ENCODE measurements around the gene WHRN. TPM values are rescaled to one million over a fixed set of nuclear protein-coding genes. Genes with fewer than 3 reads are reported as not detected.

WHRN gene
- total and polyA plus RNA-seq, 9 of the 15 experiments (the other 6 are each of a cell fraction or from before 2014, with no cell fraction given) = 0.31 to 14.1 (median 3.0) TPM

- TF ChIP-seq ZMIZ1 (IDR thresholded peaks at IDR 0.05; ENCODE audit: low read depth in 2 of 2, low read length in 2 of 2) (no peak), TFE3 (CRISPR knock-in tag; IDR thresholded peaks at IDR 0.05) (no peak), ELF4 (CRISPR knock-in tag; IDR thresholded peaks at IDR 0.05) (no peak), NUFIP1 (IDR thresholded peaks at IDR 0.05; ENCODE audit: partially characterized antibody) (no peak), RFX5 (IDR thresholded peaks at IDR 0.05; ENCODE audit: low read depth, low read length) (no peak), SPI1 (IDR thresholded peaks at IDR 0.05; ENCODE audit: borderline replicate concordance, low read depth, low read length) (peak; percentile 39; the same call in 1 of the 2 replicates), AFF4 (CRISPR knock-in tag; IDR thresholded peaks at IDR 0.05) (no peak), E2F4 (CRISPR knock-in tag; IDR thresholded peaks at IDR 0.05; ENCODE audit: low read depth) (no peak), EGR1 (conservative IDR thresholded peaks at IDR 0.05) (no peak), PKNOX1 (IDR thresholded peaks at IDR 0.05) (peak; percentile 63), MAFK (IDR thresholded peaks at IDR 0.05; ENCODE audit: low read length) (0 out of 2 replicates have a peak, but pooled peaks have one; percentile 13), HOXB6 (CRISPR knock-in tag; IDR thresholded peaks at IDR 0.05; ENCODE audit: borderline replicate concordance) (no peak), MEIS2 (IDR thresholded peaks at IDR 0.05; ENCODE audit: partially characterized antibody) (peak; percentile 59), HDAC3 (IDR thresholded peaks at IDR 0.05; ENCODE audit: borderline replicate concordance, partially characterized antibody) (no peak)
Observed at GRCh38 chr9:114513055-114513958, 8.0 kb upstream of the WHRN start (continued).

All from K562 (cell line).